ENCODE data around the gene CNGA3.

DNA sequence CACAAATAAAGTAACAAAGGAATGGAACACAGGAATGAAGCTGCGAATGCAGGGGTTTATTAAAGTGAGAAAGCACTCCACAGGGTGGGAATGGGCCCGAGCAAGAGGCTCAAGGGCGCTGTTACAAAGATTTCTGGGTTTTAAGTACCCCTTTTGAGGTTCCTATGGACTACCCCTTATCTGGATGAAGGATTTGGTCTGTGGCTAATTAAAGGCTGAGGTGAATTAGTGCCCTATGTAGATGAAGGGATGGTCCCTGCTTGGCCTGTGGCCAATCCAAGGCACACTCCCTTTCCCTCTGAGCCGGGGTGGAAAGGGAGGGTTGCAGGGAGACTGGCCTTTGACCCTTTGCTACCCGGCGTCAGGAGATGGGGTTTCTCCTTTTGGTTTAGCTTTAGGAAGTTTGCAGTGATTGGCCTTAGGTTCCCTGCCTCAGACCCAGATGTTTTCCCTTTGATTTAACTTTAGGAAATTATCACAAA is 47.5 kb upstream of the CNGA3 start:
- TF ChIP-seq CTCF (conservative IDR thresholded peaks at IDR 0.05; ENCODE audit: low read depth, low read length) (no peak), CEBPB (IDR thresholded peaks at IDR 0.05; ENCODE audit: low read depth, low read length) (no peak), NFE2L2 (IDR thresholded peaks at IDR 0.05; ENCODE audit: low read depth, low read length) (no peak), RCOR1 (IDR thresholded peaks at IDR 0.05; ENCODE audit: insufficient replicate concordance, low read length) (no peak), USF2 (IDR thresholded peaks at IDR 0.05; ENCODE audit: low read depth, low read length) (no peak), CHD1 (IDR thresholded peaks at IDR 0.05; ENCODE audit: low read depth, low read length) (no peak), MAFK (IDR thresholded peaks at IDR 0.05; ENCODE audit: low read depth, low read length) (no peak), POLR2A (IDR thresholded peaks at IDR 0.05; ENCODE audit: low read depth, low read length) (no peak), SMC3 (IDR thresholded peaks at IDR 0.05; ENCODE audit: low read depth, low read length) (no peak), RAD21 (IDR thresholded peaks at IDR 0.05; ENCODE audit: low read length) (no peak), MXI1 (IDR thresholded peaks at IDR 0.05; ENCODE audit: borderline replicate concordance, low read depth, low read length) (no peak)

All from IMR-90 (cell line).